ENCODE results near the gene SLC1A4. TPM values are rescaled to one million over a fixed set of nuclear protein-coding genes. Genes with fewer than 3 reads are reported as not detected.

Gene SLC1A4
- total and polyA plus RNA-seq, 2 of the 4 experiments (the other 2 are of a cell fraction) = 6.8 to 8.1 TPM

- H3K9me3 ChIP-seq (ENCODE audit: control insufficient read depth, insufficient read depth, low read length) = no peaks in the 10 kb centered on the region
- no peaks in the 10 kb centered on the region for H3K79me1 ChIP-seq (ENCODE audit: low read depth in 1 of 2, low read length in 2 of 2)
- peaks cover 12% of the 10 kb centered on the region for H3K9me1 ChIP-seq (ENCODE audit: insufficient read depth, low read length)
- H3K4me2 ChIP-seq (ENCODE audit: low read depth, low read length) = no peak overlapping the region
- H2BK5ac ChIP-seq (ENCODE audit: low read depth, low read length, poor library complexity, severe bottlenecking) = no peak overlapping the region
- H3K9ac ChIP-seq (ENCODE audit: low read depth, low read length) = no peak overlapping the region
- H2AFZ ChIP-seq (replicated peaks; ENCODE audit: low read length, poor library complexity) = no peak overlapping the region
- no peaks in the 10 kb centered on the region for H3K27me3 ChIP-seq (ENCODE audit: control insufficient read depth, insufficient read depth, low read length)
- H4K20me1 ChIP-seq (ENCODE audit: insufficient read depth, low read length) = peaks cover 4% of the 10 kb centered on the region; the same call in 1 of the 2 replicates
- no TSS peak for BruUV-seq (replicated peaks)
- H4K8ac ChIP-seq (ENCODE audit: low read depth in 2 of 2, low read length in 2 of 2) = no peak overlapping the region
- ChIA-PET CTCF (no interaction called here), POLR2A (ENCODE audit: unreplicated experiment) (no interaction called here)
- peaks cover 14% of the 10 kb centered on the region for H3K4me1 ChIP-seq (ENCODE audit: control insufficient read depth, insufficient read depth, low read length)
- no peak for TF ChIP-seq FOS (IDR thresholded peaks at IDR 0.05; ENCODE audit: low read depth, low read length)
- TF ChIP-seq ELK1 (IDR thresholded peaks at IDR 0.05; ENCODE audit: borderline replicate concordance, low read depth, low read length) = no peak
- TF ChIP-seq CTCF (conservative IDR thresholded peaks at IDR 0.05; ENCODE audit: low read depth, low read length) = no peak
- TF ChIP-seq RCOR1 (IDR thresholded peaks at IDR 0.05; ENCODE audit: insufficient replicate concordance, low read length) = no peak
- TF ChIP-seq USF2 (IDR thresholded peaks at IDR 0.05; ENCODE audit: low read depth, low read length) = no peak
- TF ChIP-seq MAFK (IDR thresholded peaks at IDR 0.05; ENCODE audit: low read depth, low read length) = no peak
- TF ChIP-seq MXI1 (IDR thresholded peaks at IDR 0.05; ENCODE audit: borderline replicate concordance, low read depth, low read length) = no peak
- TF ChIP-seq POLR2A (IDR thresholded peaks at IDR 0.05; ENCODE audit: low read depth, low read length) = no peak
- TF ChIP-seq RAD21 (IDR thresholded peaks at IDR 0.05; ENCODE audit: low read length) = no peak
- TF ChIP-seq CHD1 (IDR thresholded peaks at IDR 0.05; ENCODE audit: low read depth, low read length) = no peak
- no peak for TF ChIP-seq SMC3 (IDR thresholded peaks at IDR 0.05; ENCODE audit: low read depth, low read length)
- TF ChIP-seq NFE2L2 (IDR thresholded peaks at IDR 0.05; ENCODE audit: low read depth, low read length) = no peak
- TF ChIP-seq CEBPB (IDR thresholded peaks at IDR 0.05; ENCODE audit: low read depth, low read length) = no peak
- TF ChIP-seq MAZ (IDR thresholded peaks at IDR 0.05; ENCODE audit: borderline replicate concordance, low read depth, low read length) = no peak
- TF ChIP-seq BHLHE40 (IDR thresholded peaks at IDR 0.05; ENCODE audit: low read depth, low read length) = no peak
- TF ChIP-seq RFX5 (IDR thresholded peaks at IDR 0.05; ENCODE audit: low read depth, low read length) = no peak
- no peak overlapping the region for H2AK5ac ChIP-seq (ENCODE audit: low read depth, low read length)
- H4K5ac ChIP-seq (ENCODE audit: low read depth, low read length) = no peak overlapping the region
- no CpG with 5 or more reads among the region's 1 CpG for WGBS, 2 experiments (ENCODE audit: extremely low coverage in 2 of 2, insufficient read length in 1 of 2)
- H2BK15ac ChIP-seq (ENCODE audit: low read depth, low read length) = no peak overlapping the region
- 0 out of 2 replicates have a peak overlapping the region, but pooled peaks have one; percentile 19 for H3K4ac ChIP-seq (ENCODE audit: low read depth, low read length)
- H3K56ac ChIP-seq (ENCODE audit: extremely low read depth, insufficient read depth, low read length) = no peak overlapping the region
- DNase-seq = no peak
- H2BK120ac ChIP-seq (ENCODE audit: low read depth, low read length) = 0 out of 2 replicates have a peak overlapping the region, but pooled peaks have one; percentile 11
- dilution Hi-C loops (cut with HindIII; ENCODE audit: low sequenced_read_pairs, unreplicated experiment) (no loop called here), in situ Hi-C loops (cut with MboI; ENCODE audit: low sequenced_read_pairs) (no loop called here), intact Hi-C loops (cut with micrococcal nuclease) (no loop called here)
- no peak overlapping the region for H4K91ac ChIP-seq (ENCODE audit: insufficient read depth, low read depth, low read length)
- no peak overlapping the region for H3K27ac ChIP-seq (ENCODE audit: insufficient read depth, low read length)
- no peak overlapping the region for H3K23ac ChIP-seq (ENCODE audit: low read depth, low read length)
- no peaks in the 10 kb centered on the region for H3K36me3 ChIP-seq (ENCODE audit: control insufficient read depth, insufficient read depth, low read length)
- ATAC-seq (ENCODE audit: low read depth) = no peak
- no peak overlapping the region for H2BK20ac ChIP-seq (ENCODE audit: low read depth, low read length)
- H2AK9ac ChIP-seq (replicated peaks; ENCODE audit: low read depth, low read length, poor library complexity) = no peak overlapping the region
- H3K4me3 ChIP-seq (ENCODE audit: insufficient read depth, low read depth, low read length) = no peak overlapping the region
- H3K14ac ChIP-seq (replicated peaks; ENCODE audit: low read depth, low read length) = no peak overlapping the region
- no peak overlapping the region for H3K18ac ChIP-seq (ENCODE audit: low read depth, low read length)
Measured at GRCh38 chr2:64980183-64980582, 9.0 kb upstream of the SLC1A4 start.

Measured in IMR-90 (cell line).